Measurements from ENCODE around the gene MBD5. TPM values are rescaled to one million over a fixed set of nuclear protein-coding genes. Genes with fewer than 3 reads are reported as not detected.

MBD5 gene
- total RNA-seq, 6 experiments from 2014 or later = 7.9 to 15.6 (median 11.9) TPM

DNA sequence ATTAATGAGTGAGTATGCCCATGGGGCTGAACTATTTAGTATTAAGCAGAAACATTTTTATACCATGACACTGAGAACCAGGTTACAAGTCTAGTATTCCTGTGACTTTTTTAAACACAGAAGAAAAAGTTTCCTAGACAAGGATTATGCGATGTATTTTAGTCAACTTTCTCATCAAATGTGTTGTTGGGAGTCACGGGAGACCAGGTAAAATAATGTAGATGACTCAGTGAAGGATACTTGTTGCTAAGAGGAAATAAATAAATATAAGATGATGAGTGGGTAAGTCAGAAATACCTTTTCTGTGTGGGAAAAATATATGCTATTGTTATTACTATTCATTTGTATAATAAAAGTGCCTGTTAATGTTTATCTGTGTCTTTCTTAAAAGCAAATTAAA is 23.4 kb downstream of the MBD5 start:
- no peak for DNase-seq
- no peak overlapping the region for H3K4me3 ChIP-seq
- no peaks in the 10 kb centered on the region for H3K27me3 ChIP-seq
- no peaks in the 10 kb centered on the region for H3K9me3 ChIP-seq
- TF ChIP-seq POLR2A (IDR thresholded peaks at IDR 0.05) = no peak
- TF ChIP-seq, protein P1, sequence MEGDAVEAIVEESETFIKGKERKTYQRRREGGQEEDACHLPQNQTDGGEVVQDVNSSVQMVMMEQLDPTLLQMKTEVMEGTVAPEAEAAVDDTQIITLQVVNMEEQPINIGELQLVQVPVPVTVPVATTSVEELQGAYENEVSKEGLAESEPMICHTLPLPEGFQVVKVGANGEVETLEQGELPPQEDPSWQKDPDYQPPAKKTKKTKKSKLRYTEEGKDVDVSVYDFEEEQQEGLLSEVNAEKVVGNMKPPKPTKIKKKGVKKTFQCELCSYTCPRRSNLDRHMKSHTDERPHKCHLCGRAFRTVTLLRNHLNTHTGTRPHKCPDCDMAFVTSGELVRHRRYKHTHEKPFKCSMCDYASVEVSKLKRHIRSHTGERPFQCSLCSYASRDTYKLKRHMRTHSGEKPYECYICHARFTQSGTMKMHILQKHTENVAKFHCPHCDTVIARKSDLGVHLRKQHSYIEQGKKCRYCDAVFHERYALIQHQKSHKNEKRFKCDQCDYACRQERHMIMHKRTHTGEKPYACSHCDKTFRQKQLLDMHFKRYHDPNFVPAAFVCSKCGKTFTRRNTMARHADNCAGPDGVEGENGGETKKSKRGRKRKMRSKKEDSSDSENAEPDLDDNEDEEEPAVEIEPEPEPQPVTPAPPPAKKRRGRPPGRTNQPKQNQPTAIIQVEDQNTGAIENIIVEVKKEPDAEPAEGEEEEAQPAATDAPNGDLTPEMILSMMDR (IDR thresholded peaks at IDR 0.05) = no peak
- WGBS (ENCODE audit: insufficient coverage, low coverage, low lambda C conversion rate, missing lambda C conversion rate) = 100% methylated on average over 2 of the region's 2 CpGs
- H3K36me3 ChIP-seq = no peaks in the 10 kb centered on the region
- intact Hi-C loops (cut with DNase I) = no loop called here
- H3K27ac ChIP-seq = no peak overlapping the region
- H3K4me1 ChIP-seq = no peaks in the 10 kb centered on the region
- no peak for ATAC-seq

DNA sequence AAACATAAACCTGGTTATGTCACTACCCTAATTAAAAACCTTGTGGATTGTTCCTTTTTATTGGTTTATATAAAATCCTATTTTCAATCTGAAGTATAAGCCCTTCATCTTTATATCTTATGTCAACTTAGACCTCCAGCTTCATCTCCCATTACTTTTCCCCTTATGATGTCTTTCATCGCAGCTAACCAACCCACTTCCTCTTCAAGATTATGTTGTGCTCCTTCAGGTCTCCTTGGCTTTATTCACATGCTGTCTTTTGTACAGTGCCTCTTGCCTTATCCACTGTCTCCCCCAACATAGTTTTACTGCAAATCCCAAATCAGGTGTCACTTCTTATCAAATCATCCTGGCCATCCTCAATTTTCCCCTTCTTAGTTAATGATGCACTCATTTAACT is 25.9 kb downstream of the MBD5 start:
- intact Hi-C loops (cut with DNase I) = no loop called here
- no peaks in the 10 kb centered on the region for H3K27me3 ChIP-seq
- H3K27ac ChIP-seq = no peak overlapping the region
- H3K4me1 ChIP-seq = no peaks in the 10 kb centered on the region
- H3K4me3 ChIP-seq = no peak overlapping the region
- H3K9me3 ChIP-seq = no peaks in the 10 kb centered on the region
- ATAC-seq (no peak), DNase-seq (no peak)
- 78% methylated on average over 1 of the region's 1 CpG for WGBS (ENCODE audit: insufficient coverage, low coverage, low lambda C conversion rate, missing lambda C conversion rate)
- H3K36me3 ChIP-seq = no peaks in the 10 kb centered on the region
- TF ChIP-seq, protein P1 (IDR thresholded peaks at IDR 0.05) = no peak
- no peak for TF ChIP-seq POLR2A (IDR thresholded peaks at IDR 0.05)

DNA sequence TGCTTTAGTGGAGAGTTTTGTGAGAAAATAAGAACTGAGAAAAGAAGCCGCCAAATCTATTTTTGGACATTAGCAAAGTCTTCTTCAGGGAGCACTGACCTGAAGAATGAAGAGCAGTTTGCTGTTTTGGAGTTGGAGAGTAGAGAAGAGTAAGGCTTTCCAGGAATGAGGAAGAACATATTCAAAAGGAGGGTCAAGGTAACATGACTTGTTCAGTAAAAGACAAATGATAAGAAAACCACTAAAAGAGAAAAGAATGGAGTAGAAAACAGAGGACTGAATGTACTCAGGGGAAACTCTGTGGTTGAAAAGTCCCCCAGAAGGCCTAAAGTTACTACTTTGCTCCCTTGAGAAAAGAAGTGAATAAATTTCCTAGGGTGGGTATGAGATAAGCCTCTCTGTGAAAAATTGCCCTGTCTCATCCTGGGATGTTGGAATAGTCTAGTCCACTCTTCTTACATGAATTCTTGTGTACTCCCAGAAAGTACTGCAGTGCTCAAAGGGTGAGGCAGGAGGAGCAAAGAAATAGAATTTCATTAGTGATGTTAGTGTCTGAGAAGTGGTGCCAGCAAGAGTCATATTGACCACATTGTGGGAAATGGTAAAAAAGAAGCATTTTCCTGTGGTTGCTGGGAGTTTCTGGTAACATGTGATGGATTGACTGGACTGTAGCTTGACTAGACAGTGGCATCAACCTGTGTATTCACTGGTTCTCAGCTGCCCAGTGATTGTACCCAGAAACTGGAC is 27.8 kb downstream of the MBD5 start:
- Histone ChIP-seq H3K4me1 (no peaks in the 10 kb centered on the region), H3K4me3 (no peak overlapping the region), H3K9me3 (no peaks in the 10 kb centered on the region), H3K36me3 (no peaks in the 10 kb centered on the region), H3K27me3 (no peaks in the 10 kb centered on the region), H3K27ac (no peak overlapping the region)
- intact Hi-C loops (cut with DNase I) = no loop called here
- no peak for ATAC-seq
- WGBS (ENCODE audit: insufficient coverage, low coverage, low lambda C conversion rate, missing lambda C conversion rate) = 93% methylated on average over 1 of the region's 1 CpG
- no peak for TF ChIP-seq POLR2A (IDR thresholded peaks at IDR 0.05)
- TF ChIP-seq, protein P1 (IDR thresholded peaks at IDR 0.05) = no peak
- DNase-seq = no peak

DNA sequence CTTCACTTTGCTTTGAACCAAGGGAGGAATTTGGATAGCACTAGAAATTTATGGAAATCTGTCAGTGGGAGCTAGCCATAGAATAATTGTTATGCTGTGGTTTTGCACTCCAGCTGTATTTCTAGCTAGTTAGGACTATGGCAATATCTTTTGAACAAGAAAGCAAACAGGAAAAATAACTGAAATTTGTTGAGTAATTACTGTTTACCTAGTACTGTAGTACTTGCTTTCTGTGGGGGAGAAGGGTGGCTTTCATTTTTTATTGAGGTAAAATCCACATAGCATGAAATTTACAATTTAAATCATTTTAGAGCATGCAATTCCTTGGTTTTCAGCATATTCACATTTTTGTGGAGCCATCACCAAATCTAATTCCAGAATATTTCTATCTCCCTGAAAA is 28.4 kb downstream of the MBD5 start:
- H3K4me1 ChIP-seq = no peaks in the 10 kb centered on the region
- ATAC-seq (no peak), DNase-seq (no peak)
- no peaks in the 10 kb centered on the region for H3K36me3 ChIP-seq
- intact Hi-C loops (cut with DNase I) = no loop called here
- no peaks in the 10 kb centered on the region for H3K27me3 ChIP-seq
- TF ChIP-seq POLR2A (IDR thresholded peaks at IDR 0.05) = no peak
- TF ChIP-seq, protein P1 (IDR thresholded peaks at IDR 0.05) = no peak
- no peak overlapping the region for H3K27ac ChIP-seq
- H3K9me3 ChIP-seq = no peaks in the 10 kb centered on the region
- no peak overlapping the region for H3K4me3 ChIP-seq
